IgD-negative memory B cell (primary cell): ENCODE measurements around the gene FBN1. TPM values are rescaled to one million over a fixed set of nuclear protein-coding genes. Genes with fewer than 3 reads are reported as not detected.

ENCODE experiments used
- H3K27ac Mint-ChIP-seq, 3 donors: one replicate each; pipeline ENCODE4 v1.8.0; 2020 to 2022; ENCODE audit warnings: mild to moderate bottlenecking in 3 of 3, mixed read lengths in 3 of 3, moderate library complexity in 1 of 3
- H3K27me3 Mint-ChIP-seq: one replicate; pipeline ENCODE4 v1.8.0; 2021; ENCODE audit warnings: mixed read lengths
- H3K36me3 Mint-ChIP-seq: one replicate; pipeline ENCODE4 v1.8.0; 2020; ENCODE audit warnings: mild to moderate bottlenecking, mixed read lengths
- H3K4me1 Mint-ChIP-seq, 3 donors: one replicate each; pipeline ENCODE4 v1.8.0; 2020 to 2022; ENCODE audit warnings: mixed read lengths in 3 of 3, mild to moderate bottlenecking in 1 of 3
- H3K4me3 Mint-ChIP-seq, 4 donors: one replicate each; pipeline ENCODE4 v1.8.0; 2020 to 2022; ENCODE audit warnings: mild to moderate bottlenecking in 4 of 4, mixed read lengths in 4 of 4, moderate library complexity in 3 of 4
- H3K9me3 Mint-ChIP-seq, 3 donors: one replicate each; pipeline ENCODE4 v1.8.0; 2020 to 2021; ENCODE audit warnings: mixed read lengths in 3 of 3, mild to moderate bottlenecking in 1 of 3
- polyA plus RNA-seq: library from polyadenylated mRNA; unstranded; fragments of 300-500 nt; fragmentation: Illumina TruSeq; gene quantifications from one replicate; pipeline ENCODE4 v1.2.3, GENCODE V29; 2021

Gene FBN1
- polyA plus RNA-seq, 1 donor from 2014 or later: not detected

DNA sequence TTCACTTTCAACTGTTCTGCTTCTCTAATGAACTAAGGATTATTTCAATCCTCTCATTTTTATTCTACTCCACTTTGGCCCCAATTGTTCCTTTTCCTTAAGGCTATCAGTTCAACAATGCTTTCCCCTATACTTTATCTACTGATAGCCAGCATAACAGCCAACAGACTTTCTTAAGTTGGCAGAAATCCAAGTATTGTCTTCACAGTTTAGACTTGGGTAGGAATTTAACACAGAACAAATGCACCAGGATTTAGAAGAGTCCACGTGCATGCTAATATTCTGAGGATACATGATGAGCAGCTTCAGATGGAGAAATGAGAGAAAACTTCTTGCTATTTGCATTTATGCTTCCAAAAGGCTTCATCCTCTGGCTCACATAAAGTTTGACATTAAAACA lies 54.8 kb downstream of the FBN1 start:
- Mint-ChIP-seq H3K27ac (no peak overlapping the region), H3K27me3 (no peaks in the 10 kb centered on the region), H3K9me3 (no peaks in the 10 kb centered on the region), H3K4me1 (no peaks in the 10 kb centered on the region), H3K4me3 (no peak overlapping the region), H3K36me3 (no peaks in the 10 kb centered on the region)

DNA sequence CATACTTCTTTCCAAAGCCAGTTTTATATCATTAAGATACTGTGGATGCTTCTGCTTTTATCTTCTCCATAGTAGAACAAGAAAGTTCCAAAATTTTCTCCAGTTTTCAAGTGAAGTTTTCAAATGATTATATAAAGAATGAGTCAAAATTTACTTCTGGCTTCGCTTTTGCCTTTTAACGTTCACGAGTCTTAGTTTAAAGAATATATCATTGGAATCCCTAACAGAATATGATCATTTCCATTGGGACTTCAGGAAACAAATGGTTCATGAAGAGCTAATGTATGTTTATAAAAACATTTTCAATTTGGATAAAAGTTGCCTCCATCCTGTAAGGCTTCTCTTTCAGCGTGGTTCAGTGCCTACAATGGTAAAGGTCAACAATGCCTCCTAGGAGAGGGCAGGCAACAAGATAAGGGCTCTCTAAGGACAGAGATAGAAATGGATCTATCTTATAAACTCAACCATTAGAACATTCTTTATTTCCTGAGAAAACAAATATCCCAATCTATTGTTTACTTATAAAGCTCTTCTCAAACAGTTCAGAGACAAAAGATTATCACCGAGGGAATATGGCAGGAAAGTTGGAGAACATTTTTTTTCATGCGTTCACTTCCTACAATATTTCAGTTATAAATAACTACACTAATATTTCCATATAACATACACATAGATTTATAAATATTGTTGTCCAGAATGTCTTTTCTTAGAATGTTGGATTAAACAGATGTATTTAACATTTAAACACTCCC lies 60.5 kb downstream of the FBN1 start:
- Mint-ChIP-seq H3K4me3 (no peak overlapping the region), H3K9me3 (no peaks in the 10 kb centered on the region), H3K36me3 (no peaks in the 10 kb centered on the region), H3K27me3 (peaks cover under 1% of the 10 kb centered on the region), H3K27ac (no peak overlapping the region), H3K4me1 (no peaks in the 10 kb centered on the region)

DNA sequence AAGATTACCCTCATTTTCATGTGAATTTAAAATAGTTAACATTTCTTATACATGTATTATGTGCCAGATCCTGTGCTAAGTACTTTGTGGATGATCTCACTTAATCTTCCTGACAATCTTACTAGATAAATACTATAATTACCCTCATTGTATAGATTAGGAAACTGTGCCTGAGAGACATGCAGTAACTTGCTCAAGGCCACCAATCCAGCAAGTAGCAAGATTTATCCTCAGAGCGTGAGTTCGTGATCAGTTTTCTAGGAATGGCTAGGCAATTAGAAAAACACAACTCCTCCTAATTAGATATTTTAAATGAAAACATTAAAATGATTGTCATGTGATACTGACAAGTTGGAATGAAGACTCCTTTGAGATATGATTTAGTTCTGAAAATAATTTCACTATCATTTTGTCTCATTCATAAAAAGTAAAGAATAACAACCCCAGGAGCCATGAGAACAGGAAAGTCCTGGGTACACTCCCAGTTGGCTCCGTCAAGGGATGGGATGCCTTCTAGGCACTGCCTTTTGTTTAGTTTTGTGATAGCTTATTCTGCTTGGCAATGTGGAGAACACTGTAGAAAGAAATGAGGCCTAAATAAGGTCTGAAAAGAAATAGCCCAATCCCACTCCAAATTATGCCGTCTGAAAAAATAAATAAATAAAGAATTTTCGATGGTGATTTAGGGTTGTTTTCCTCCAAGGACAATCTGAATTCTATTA lies 61.3 kb downstream of the FBN1 start:
- H3K4me1 Mint-ChIP-seq: no peaks in the 10 kb centered on the region
- H3K9me3 Mint-ChIP-seq: no peaks in the 10 kb centered on the region
- H3K4me3 Mint-ChIP-seq: no peak overlapping the region
- peaks cover 2% of the 10 kb centered on the region for H3K27me3 Mint-ChIP-seq
- H3K36me3 Mint-ChIP-seq: no peaks in the 10 kb centered on the region
- no peak overlapping the region for H3K27ac Mint-ChIP-seq

DNA sequence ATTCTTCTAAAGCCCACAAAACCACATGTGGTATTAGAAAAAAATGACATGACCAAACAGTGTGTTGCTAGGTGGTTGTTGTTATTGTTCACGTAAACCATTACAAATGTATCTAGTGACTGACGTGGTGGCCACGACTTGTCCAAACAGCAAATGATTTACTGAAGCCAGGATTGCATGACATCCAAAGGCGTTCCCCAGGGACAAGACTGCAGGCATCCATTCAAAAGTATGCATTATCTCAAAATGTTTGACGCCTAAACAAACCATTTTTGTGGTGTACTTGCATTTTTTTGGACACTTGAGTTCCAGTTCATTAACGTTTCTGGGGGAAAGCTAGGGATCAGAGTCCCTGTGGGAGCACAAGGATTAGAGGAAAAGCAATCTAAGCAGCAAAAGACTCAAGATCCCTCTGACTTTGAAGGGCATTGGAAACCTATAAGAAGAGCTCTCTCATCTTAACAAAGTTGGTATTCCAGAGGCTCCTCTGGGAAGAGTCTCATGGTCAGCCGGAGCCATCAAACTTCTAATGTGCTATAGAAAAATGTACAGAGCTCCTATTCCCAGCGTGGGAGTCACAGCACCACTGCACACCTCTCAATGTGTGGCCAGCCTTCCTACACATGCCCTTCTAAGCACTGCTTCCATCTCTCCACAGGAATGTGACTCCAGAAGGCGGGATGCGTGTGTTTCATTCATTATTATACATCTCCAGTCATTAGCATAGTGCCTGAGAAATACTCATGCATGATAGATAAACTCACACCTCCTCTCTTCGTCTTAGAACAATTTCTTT lies 62.9 kb downstream of the FBN1 start:
- Mint-ChIP-seq H3K4me1 (no peaks in the 10 kb centered on the region), H3K27me3 (peaks cover 2% of the 10 kb centered on the region), H3K27ac (no peak overlapping the region)

DNA sequence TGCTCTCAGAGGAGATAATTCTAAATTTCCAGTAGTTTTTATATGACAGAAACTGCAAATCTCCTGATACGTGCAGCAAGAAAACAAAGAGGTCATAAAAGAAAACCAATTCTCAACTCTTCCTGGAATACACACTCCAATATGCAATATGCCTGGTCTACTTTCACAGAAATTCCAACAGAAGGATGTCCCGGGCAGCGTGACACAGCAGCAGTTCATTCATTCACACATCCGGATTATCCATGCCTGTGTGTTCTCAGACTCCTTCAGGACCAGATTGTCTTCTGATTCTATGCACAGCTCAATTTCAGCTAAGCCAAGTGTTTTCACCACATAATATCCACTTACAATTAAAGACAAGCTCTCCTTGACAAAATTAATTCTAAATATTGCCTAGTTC lies 64.3 kb downstream of the FBN1 start:
- Mint-ChIP-seq H3K9me3 (no peaks in the 10 kb centered on the region), H3K27me3 (peaks cover 2% of the 10 kb centered on the region), H3K27ac (no peak overlapping the region), H3K36me3 (no peaks in the 10 kb centered on the region), H3K4me1 (no peaks in the 10 kb centered on the region), H3K4me3 (no peak overlapping the region)

More for the DNA sequence above, 62.9 kb downstream of the FBN1 start:
- Mint-ChIP-seq H3K4me3 (no peak overlapping the region), H3K36me3 (no peaks in the 10 kb centered on the region), H3K9me3 (no peaks in the 10 kb centered on the region)

DNA sequence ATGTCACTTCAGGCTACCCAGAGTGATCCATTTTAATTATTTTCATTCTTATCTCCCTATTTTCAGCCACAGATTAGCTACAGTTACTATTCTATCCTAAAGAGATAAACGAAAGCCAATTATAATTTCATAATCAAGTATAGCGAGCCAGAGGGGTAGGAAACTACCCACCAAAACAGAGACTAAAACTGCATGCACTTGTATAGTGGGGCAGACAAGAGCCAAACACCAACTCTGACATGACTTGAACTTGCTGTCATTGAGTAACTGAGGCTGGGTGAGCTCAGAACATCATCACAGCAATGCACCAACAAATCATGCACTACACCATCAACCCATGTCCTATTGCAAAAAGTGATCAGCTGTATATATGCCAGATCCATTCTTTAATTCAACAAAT lies 64.8 kb downstream of the FBN1 start:
- no peaks in the 10 kb centered on the region for H3K9me3 Mint-ChIP-seq
- H3K4me1 Mint-ChIP-seq: no peaks in the 10 kb centered on the region
- no peak overlapping the region for H3K4me3 Mint-ChIP-seq
- peaks cover 3% of the 10 kb centered on the region for H3K27me3 Mint-ChIP-seq
- H3K36me3 Mint-ChIP-seq: no peaks in the 10 kb centered on the region
- H3K27ac Mint-ChIP-seq: no peak overlapping the region

DNA sequence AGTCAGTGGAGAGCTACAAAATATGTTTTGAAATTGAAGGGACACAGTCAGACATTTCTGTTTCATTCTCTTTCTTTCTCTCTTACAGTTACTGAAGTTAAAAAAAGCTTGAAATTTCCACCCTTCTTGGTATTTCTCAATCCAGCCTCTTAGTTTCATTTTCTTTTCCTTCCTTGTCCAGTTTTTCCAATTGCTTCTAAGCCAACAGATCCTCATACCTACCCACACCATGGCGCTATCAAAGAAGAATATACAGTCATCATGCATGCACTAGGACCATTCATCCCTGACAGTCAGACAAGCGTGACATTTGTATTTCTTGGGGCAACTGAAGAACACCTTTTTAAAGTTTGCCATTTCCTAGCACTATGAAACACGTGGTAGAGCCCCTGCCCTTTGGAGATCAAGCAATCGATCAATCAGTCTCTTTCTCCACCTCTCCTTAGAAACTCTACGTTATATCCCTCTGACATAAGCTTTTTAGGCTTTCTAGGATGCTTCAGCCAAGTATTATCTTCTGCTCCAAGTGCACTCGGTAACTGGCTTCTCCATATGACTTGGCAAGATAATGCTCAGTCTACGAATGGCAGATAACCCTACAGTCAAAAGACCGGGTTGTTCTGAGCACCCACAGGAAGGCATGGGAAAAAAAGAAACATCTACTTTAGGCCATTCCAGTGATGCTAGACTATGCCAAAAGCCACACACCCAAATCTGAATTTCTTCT lies 65.4 kb downstream of the FBN1 start:
- H3K4me1 Mint-ChIP-seq: no peaks in the 10 kb centered on the region
- no peak overlapping the region for H3K4me3 Mint-ChIP-seq
- peaks cover 5% of the 10 kb centered on the region for H3K27me3 Mint-ChIP-seq
- no peaks in the 10 kb centered on the region for H3K36me3 Mint-ChIP-seq
- H3K27ac Mint-ChIP-seq: no peak overlapping the region
- no peaks in the 10 kb centered on the region for H3K9me3 Mint-ChIP-seq

DNA sequence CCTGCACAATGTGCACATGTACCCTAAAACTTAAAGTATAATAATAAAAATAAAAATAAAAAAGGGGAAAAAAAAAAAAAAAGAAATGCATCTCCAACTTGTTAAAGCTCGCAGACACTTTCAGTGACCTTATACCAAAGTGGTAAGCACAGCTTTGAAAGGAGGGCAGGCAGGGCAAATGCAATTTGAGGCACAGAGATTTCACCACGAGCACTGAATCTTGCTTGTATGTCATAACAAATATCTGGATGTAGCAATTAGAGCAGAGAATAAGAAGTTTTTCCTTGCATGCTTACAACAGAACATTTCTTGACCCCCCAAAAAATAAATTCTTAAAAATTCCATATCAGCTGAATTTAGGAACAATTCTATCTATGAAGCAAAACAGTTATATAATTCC lies 66.5 kb downstream of the FBN1 start:
- Mint-ChIP-seq H3K36me3 (no peaks in the 10 kb centered on the region), H3K27me3 (peaks cover 5% of the 10 kb centered on the region), H3K4me3 (no peak overlapping the region), H3K27ac (no peak overlapping the region), H3K9me3 (no peaks in the 10 kb centered on the region), H3K4me1 (no peaks in the 10 kb centered on the region)

DNA sequence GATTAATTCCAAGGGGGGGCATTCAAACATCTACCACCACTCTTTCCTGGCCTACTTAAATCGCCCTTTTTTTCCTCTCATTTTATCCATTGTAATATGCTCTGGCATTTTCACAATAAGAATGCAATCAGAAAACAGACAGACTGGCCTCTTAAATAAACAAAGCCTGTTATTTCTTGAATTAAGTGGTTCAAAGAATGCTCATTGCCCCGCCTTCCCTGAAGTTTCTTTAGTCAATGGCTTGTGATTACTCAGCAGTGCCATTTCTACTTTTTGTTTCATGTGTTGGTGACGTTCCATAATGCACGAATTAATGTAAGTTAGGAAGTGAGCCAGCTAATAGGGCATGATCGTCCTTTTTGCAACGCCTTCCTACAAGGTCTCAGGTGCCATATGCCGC lies 68.0 kb downstream of the FBN1 start:
- Mint-ChIP-seq H3K4me3 (no peak overlapping the region), H3K27me3 (peaks cover 5% of the 10 kb centered on the region), H3K4me1 (no peaks in the 10 kb centered on the region), H3K27ac (no peak overlapping the region), H3K9me3 (no peaks in the 10 kb centered on the region), H3K36me3 (no peaks in the 10 kb centered on the region)

DNA sequence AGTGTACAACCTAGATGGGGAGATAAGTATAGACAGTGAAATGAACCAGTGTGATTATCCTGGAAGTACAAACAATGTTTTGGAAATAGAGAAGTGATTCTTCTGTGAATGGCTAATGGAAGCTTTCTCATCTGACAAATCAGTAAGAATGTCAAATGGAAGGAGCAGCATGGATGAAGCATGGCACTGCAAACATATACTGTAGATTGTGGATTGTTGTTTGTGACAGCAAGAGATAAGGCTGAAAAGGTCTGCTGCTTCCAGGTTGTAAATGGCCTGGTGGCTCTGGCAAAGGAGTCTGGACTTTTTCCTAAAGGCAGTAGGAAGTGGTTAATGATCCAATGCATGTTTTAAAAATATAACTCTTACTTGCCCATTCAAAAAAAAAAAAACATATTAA lies 71.3 kb downstream of the FBN1 start:
- no peak overlapping the region for H3K27ac Mint-ChIP-seq
- no peaks in the 10 kb centered on the region for H3K36me3 Mint-ChIP-seq
- H3K4me3 Mint-ChIP-seq: no peak overlapping the region
- H3K9me3 Mint-ChIP-seq: no peaks in the 10 kb centered on the region
- no peaks in the 10 kb centered on the region for H3K4me1 Mint-ChIP-seq
- H3K27me3 Mint-ChIP-seq: peaks cover 4% of the 10 kb centered on the region

DNA sequence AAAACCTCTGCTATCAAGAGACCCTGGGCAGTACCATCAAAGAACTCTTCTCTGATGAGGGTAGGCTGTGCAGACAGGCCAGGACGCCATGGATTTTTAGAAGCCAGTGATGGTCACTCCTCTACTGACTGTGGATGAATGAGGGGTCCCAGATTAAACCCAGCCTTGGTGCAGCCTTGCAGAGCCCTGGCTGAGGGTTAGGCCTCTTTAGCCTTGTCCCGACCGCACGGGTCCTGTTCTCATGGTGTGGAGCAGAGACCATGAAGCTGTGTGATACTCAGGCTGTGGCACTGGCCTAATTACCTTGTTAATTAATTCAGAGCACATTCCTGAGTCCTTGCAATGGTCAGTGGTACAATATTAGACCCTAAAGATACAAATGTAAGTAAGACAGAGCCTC lies 71.7 kb downstream of the FBN1 start:
- Mint-ChIP-seq H3K27me3 (peaks cover 4% of the 10 kb centered on the region), H3K36me3 (no peaks in the 10 kb centered on the region), H3K4me1 (no peaks in the 10 kb centered on the region), H3K9me3 (no peaks in the 10 kb centered on the region), H3K27ac (no peak overlapping the region), H3K4me3 (no peak overlapping the region)

DNA sequence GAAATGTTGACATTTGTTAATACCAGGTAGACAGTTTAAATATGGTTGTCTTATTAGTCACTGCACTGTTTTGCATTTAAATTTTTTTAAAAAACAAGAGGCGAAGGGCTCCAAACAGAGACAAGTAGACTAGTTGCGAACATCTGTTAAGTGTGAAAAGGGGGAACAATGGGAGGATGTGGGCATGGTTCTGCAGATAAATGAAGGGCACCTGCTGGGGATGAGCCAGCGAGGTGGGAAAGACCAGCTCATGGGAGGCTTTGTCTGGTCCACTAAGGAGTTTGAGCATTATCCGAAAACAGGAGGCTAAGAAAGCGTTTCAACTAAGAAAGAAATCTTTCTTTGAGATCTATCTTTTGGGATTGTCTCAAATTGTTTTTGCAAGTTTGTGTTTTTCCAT lies 72.7 kb downstream of the FBN1 start:
- no peak overlapping the region for H3K4me3 Mint-ChIP-seq

DNA sequence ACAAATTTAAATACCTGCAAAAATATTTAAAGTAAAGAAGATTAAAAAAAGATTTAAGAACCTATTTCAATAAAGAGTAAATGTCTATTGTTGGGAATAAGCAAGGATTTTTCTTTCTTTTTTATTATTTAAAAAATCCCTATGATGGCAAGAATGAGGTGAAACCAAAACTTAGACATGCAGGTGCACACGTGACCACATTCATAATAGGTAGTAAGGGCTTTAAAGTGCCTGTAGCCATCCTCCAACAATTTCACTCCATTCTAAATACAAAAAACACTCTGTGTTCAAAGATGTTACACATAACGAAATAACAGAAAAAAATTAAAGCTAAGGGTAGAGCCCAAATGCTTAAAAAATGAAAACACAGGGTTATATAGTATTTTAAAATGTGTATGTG lies 74.0 kb downstream of the FBN1 start:
- Mint-ChIP-seq H3K36me3 (no peaks in the 10 kb centered on the region), H3K4me3 (no peak overlapping the region), H3K4me1 (no peaks in the 10 kb centered on the region), H3K27me3 (peaks cover 4% of the 10 kb centered on the region), H3K27ac (no peak overlapping the region), H3K9me3 (no peaks in the 10 kb centered on the region)

More for the DNA sequence above, 72.7 kb downstream of the FBN1 start:
- H3K4me1 Mint-ChIP-seq: no peaks in the 10 kb centered on the region
- peaks cover 4% of the 10 kb centered on the region for H3K27me3 Mint-ChIP-seq
- H3K9me3 Mint-ChIP-seq: no peaks in the 10 kb centered on the region
- H3K27ac Mint-ChIP-seq: no peak overlapping the region
- H3K36me3 Mint-ChIP-seq: no peaks in the 10 kb centered on the region

DNA sequence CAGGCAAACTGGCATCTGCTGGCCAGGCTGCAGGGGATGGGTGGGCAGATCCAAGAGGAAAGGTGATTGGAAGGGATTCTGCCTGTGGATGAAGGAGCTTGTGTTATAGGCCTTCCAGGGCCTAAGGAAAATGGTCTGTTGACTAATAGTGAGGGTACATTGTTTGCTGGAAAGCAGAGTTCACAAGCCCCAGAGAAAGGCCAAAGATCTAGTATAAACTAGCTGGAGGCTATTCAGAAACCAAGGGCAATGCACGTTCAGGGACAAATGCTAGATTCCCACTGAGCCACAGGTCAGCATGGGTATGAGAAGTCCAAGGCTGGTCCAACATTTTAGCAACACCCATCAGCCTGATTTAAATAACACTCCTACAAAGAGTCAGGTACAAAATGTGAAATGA lies 74.7 kb downstream of the FBN1 start:
- peaks cover 2% of the 10 kb centered on the region for H3K27me3 Mint-ChIP-seq
- H3K27ac Mint-ChIP-seq: no peak overlapping the region
- no peaks in the 10 kb centered on the region for H3K4me1 Mint-ChIP-seq
- no peaks in the 10 kb centered on the region for H3K9me3 Mint-ChIP-seq
- no peaks in the 10 kb centered on the region for H3K36me3 Mint-ChIP-seq
- no peak overlapping the region for H3K4me3 Mint-ChIP-seq
